SHP77 (cell line): ENCODE measurements around the gene TSPAN4.

Experiments
- DNase-seq, 2 experiments: peaks; one replicate each; lab custom pipeline; 2025; lab: John Stamatoyannopoulos, UW

Gene TSPAN4

DNA sequence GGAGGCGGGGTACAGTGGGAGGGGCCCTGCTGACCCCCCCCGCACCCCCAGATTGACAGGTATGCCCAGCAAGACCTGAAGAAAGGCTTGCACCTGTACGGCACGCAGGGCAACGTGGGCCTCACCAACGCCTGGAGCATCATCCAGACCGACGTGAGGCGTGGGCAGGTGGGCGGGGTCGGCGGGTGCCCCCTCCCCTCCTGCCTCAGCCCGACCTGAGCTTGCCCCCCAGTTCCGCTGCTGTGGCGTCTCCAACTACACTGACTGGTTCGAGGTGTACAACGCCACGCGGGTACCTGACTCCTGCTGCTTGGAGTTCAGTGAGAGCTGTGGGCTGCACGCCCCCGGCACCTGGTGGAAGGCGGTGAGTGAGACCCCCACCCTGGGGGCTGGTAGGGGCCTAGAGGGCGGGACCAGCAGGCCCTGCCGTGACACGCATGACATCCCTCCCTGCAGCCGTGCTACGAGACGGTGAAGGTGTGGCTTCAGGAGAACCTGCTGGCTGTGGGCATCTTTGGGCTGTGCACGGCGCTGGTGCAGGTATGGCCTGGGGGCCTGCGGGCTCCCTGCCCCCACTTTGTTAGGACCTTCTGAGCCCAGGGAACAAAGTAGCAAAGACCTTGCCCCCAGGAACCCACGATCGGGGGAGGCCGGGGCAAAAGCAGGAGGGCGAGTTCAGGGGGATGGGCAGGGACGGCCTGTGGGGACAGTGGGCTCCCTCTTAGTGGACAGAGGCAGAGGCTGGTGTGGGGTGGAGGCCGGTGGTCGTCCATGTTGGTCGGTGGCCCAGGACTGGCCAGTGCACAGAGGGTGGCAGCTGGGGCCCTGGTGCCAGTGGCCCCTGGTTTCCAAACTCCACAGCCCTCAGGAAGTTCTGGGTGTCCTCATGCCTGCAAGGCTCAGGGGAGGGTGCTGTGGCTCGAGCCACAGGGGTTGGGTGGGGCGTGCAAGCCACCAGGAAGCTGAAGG, 23.1 kb downstream of the TSPAN4 start:
- no peak for DNase-seq

- no peak for DNase-seq
Measured at GRCh38 chr11:866481-866880, 23.8 kb downstream of the TSPAN4 start.

GRCh38 chr11:867856-868358, 25.3 kb downstream of the TSPAN4 start:
- no peak for DNase-seq

- no peak for DNase-seq
Measured at GRCh38 chr11:868394-868793, 25.7 kb downstream of the TSPAN4 start.

- DNase-seq = no peak
Measured at GRCh38 chr11:868802-869201, 26.1 kb downstream of the TSPAN4 start.

GRCh38 chr11:869399-870126, 26.9 kb downstream of the TSPAN4 start:
- DNase-seq = no peak

DNA sequence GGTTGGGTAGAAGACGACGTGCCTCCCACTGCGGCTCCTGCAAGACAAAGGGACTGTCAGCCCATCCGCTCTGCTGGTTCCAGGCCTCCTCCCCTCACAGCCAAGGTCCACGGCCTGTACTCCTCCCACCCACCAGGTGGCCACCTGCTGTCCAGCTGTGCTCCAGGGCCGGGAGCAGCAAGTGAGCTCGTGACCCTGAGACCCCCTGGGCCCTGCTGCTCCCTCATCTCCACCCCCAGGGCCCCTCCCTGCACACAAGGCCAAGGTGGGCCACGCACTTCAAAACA, 27.4 kb downstream of the TSPAN4 start:
- no peak for DNase-seq

- DNase-seq = no peak
Measured at GRCh38 chr11:870418-870817, 27.8 kb downstream of the TSPAN4 start.

GRCh38 chr11:871472-871871, 28.8 kb downstream of the TSPAN4 start:
- no peak for DNase-seq

DNA sequence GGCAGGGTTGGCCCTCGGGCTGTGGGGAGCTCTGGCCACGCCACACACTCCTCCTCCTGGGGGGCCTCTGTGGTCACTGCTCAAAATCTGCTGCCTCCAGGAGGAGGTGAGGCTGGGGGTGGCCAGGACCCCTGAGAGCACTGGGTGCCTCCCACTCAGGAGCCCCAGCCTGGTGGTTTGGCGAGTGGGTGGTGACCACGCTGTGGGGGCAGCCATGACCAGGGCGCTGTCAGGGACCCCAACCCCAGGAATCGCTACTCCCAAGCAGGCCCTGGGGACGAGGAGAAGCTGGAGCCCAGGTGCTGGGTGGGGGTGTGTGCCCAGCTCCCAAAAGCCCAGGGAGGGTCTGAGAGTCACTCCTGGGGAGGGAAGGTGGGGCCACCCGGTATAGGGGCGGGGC, 30.1 kb downstream of the TSPAN4 start:
- DNase-seq = no peak

DNA sequence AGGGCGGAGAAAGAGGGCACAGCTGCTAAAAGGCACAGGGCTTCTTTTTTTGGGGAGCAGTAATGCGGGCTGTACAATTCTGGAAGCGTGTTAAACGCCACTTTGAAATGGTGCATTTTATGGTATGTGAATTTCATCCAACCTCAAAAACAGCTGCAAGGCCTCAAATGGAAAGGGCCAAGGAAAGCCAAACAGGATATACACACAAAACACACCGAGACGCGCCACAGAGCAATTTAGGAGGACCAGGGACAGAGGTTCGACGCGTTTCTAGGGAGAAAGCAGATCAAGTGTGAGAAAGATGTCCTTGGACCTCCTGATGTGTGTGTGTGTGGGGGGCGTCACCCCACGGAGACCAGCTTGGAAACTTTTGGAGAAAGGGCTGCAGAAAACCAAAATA, 31.1 kb downstream of the TSPAN4 start:
- DNase-seq = no peak

DNA sequence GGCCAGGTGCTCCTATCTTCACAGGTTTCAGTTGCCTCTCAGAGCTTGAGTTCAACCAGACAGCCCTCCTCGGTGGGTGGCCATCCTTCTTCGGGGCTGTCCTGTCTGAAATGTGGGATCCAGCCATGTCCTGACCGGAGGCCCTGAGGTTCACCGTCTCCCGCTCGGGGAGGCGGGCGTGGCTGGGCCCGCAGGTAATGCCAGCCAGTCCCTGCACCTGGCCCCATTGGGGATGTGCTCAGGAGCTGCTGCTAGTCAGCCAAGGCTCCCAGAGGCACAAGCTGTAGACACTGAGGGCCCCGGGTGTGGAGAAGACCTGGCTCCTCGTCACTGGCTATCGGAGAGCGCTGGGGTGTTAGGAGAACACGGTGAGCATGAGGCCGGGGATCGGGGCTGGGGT, 32.6 kb downstream of the TSPAN4 start:
- no peak for DNase-seq

- no peak for DNase-seq
Measured at GRCh38 chr11:875769-876301, 33.2 kb downstream of the TSPAN4 start.

- no peak for DNase-seq
Measured at GRCh38 chr11:876545-876944, 33.9 kb downstream of the TSPAN4 start.

DNA sequence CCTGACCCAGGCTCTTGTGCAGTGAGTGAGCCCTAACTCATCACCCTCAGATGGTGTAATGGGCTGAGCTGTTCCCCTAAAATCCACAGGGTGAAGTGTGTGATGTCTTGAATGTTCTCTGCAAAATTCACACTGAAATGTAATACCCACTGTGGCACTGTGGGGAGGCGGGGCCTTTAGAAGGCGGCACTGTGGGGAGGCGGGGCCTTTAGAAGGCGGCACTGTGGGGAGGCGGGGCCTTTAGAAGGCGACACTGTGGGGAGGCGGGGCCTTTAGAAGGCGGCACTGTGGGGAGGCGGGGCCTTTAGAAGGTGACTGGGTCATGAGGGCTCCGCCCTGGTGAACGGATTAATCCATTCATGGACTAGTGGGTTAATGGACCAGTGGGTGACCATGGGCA, 34.9 kb downstream of the TSPAN4 start:
- DNase-seq = peak; percentile 1 to 4

DNA sequence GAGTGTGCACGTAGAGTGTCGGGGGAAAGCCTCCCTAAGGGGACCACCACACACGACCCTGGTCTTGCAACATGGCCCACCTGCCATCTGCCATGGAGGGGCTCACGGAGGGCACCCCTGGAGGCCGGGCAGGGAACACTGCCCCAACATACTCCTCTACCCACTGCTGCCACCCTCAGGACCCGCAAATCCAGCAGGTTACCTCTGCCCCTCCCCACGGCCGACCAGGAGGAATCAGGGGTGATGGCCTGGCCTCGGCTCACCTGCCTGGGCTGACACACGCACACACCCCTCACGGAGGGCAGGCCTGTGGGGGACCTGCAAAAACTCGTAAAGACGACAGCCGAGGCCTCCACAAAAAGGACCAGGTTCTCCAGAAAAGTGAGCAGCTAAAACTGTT, 37.8 kb downstream of the TSPAN4 start:
- no peak for DNase-seq

GRCh38 chr11:882596-882995, 39.9 kb downstream of the TSPAN4 start:
- DNase-seq = no peak

DNA sequence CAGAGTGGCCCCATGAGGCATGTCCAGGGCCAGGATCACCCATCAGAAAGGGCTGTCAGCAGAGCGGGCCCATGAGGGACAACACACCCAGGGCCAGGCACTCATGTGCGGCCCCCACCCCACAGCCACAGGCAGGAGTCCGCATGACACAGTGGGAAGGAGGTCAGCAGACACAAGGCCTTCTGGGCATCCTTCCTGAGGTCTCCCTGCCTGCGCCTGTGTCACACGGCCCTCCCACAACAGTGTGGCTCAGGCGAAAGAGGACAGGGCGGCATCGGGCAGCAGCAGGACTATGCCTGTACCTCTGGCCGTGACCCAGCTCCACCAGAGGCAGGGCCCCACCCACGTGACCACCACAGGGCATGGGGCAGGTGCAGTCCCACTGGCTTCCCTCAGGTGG, 40.9 kb downstream of the TSPAN4 start:
- no peak for DNase-seq

- DNase-seq = no peak
Measured at GRCh38 chr11:884578-885070, 42.0 kb downstream of the TSPAN4 start.

GRCh38 chr11:886568-886967, 43.9 kb downstream of the TSPAN4 start:
- DNase-seq = no peak

DNA sequence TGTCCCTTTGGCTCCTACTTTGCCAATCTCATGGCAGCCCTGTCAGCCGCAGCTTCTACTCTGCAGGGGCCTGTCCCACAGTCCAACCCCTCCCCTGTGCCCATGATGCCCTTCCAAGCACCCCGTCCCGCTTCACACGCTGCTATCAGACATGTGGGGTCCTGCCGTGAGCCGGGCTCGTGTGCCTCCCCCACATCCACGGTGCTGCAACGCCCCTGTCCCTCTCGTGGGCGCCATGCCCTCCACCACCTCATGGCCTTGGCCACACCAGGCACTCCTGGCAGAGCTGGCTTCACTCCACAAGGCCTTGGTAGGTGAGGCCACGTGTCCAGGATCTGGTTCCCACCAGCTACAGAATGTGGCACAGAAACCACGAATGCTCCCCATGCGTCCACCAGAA, 44.9 kb downstream of the TSPAN4 start:
- no peak for DNase-seq

GRCh38 chr11:888310-889212, 45.9 kb downstream of the TSPAN4 start:
- DNase-seq = no peak
